ENCODE measurements around the gene DMD.

DNA sequence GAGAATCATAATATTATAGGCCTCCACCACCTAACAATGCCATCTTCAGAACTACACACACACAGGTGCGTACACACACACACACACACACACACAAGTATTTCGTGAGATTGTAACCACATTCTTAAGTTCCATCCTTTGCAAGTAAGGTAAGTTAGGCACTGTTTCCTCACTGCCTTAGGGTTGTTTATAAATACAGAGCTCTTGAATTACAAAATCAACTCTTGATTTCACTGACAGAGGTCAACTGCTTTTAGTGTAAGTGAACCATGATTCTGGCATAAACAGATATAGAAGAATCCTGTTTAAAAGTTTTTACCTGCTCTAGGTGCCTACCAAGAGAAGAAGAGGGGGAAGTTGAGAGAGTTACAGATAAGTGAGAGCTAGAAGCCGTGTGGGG, 166.1 kb downstream of the DMD start:
- TF ChIP-seq, protein P1, sequence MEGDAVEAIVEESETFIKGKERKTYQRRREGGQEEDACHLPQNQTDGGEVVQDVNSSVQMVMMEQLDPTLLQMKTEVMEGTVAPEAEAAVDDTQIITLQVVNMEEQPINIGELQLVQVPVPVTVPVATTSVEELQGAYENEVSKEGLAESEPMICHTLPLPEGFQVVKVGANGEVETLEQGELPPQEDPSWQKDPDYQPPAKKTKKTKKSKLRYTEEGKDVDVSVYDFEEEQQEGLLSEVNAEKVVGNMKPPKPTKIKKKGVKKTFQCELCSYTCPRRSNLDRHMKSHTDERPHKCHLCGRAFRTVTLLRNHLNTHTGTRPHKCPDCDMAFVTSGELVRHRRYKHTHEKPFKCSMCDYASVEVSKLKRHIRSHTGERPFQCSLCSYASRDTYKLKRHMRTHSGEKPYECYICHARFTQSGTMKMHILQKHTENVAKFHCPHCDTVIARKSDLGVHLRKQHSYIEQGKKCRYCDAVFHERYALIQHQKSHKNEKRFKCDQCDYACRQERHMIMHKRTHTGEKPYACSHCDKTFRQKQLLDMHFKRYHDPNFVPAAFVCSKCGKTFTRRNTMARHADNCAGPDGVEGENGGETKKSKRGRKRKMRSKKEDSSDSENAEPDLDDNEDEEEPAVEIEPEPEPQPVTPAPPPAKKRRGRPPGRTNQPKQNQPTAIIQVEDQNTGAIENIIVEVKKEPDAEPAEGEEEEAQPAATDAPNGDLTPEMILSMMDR (IDR thresholded peaks at IDR 0.05; ENCODE audit: low read length) = no peak
- TF ChIP-seq EZH2 (optimal IDR thresholded peaks at IDR 0.05; ENCODE audit: low read depth, low read length) = no peak

Measured in MM.1S (cell line).